ENCODE data around the gene PTPRG.
"Not testable (repeated sequence)": the region's sequence is repeated elsewhere in the genome, so short reads cannot be mapped to it uniquely, and the experiment has no call there.

The PTPRG gene

DNA sequence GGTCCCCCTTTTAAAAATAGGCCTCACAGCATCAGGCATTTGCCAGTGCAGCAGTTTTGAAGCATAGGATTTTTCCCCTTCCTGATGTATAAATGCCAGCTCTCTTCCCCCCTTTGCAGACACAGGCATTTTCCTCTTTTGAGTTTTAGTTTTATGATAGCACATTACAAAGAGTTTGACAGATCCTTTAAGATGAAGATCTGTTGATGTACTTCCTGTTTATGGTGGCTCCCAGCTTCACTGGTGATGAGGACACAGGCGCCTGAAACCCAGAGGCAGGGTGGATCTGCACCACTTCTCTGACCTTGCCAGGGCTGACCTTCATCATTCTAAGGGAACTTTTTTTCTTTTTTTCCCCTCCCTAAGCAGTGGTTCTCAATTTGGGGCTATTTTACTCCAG lies 243.4 kb downstream of the PTPRG start:
- no peak for DNase-seq (ENCODE audit: low read depth)

DNA sequence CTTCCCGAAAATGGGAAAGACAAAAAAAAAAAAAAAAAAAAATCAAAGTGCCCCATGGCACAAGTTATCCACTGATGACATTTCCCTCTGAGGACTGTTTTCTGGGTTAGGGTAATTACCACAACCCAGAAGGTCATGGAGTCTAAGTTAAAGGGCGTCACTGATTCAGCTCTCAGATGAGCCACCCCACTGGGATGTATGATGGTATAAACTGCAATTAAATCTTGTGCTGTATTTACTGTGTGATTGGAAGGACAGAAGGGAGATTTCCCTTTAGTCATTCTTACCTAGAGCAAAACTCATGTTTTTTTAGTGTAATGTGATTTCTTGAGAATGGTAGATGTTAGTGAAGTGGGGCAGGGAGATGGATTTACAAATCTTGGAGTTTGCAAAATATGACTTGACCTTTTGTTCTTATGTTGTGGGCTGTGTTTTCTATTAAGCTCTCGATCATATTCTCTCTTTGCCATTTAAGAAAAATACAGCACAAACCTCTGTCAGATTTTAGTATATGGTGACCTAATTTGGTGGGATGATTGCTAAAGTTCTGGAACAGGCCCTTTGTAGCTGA lies 244.2 kb downstream of the PTPRG start:
- DNase-seq (ENCODE audit: low read depth), result no peak

DNA sequence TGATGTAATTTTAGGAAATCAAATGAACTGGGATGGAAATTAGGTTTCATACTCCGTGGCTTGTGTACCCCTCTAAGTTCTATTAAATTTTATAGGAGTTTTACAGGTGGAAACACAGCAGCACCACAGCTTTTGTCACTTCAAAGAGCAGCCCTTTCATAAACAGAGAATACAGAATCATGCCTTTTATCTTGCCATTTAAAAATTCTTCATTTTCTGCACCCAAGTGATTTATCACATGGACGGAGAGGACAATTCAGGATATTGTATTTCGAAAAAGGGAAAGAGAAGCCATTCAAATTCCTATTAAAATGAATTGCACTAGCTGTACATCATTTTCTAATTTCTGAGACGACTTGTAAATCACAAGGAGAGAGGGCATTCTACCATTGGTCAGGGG lies 245.4 kb downstream of the PTPRG start:
- DNase-seq (ENCODE audit: low read depth), result no peak

DNA sequence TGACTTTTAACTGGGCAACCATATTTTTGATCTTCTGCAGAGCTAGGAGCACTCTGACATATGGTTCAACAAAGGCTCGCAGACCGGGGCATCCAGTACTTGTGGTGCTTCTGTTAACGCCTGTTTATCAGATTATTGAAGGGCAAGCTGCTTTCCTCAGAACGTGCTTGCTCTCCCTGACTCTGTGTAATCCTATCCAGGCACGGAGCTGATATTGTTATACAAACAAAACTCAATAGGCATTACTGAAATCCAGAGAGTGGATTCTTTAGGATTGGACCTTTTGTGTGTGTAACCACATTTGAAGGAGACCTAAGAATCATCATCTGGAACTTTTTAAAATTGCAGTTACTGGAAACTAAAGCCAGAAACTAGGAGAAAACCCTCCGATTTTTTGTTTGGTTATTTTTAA lies 246.5 kb downstream of the PTPRG start:
- no peak for DNase-seq (ENCODE audit: low read depth)

DNA sequence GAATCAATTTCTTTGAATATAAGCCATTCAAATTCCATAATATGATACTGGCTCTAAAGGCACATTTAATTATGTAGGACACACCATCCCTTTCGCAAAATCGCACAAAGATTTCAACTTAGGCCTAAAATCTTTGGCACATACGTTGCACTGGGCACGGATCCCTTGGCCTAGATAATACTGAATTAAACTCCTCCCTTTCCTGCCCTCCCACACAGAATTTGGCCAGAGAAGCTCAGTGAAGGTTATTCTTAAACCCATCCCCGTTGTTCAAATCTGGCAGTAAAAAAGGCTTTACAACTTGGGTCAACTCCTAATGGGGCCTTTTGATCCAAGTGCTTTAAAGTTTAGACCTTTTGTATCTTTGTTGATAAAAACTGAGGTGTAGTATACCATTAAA lies 247.2 kb downstream of the PTPRG start:
- DNase-seq (ENCODE audit: low read depth), result no peak

DNA sequence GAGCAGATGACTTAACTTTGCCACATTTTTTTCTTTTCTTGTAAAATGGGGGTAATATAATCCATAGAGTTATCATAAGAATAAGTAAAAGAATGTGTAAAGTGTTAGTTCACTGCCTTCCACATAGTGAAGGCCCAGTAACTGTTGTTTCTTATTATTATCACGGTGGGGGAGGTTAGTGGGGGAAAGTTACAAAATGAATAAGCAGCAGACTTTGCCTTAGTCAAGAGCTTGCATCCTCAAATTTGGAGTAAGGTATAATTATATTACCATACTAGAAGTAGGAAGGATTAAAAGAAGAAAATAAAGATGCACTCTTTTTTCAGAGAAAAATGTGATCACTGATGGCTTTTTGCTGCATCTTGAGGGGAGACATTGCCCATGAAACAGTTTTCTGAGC lies 247.6 kb downstream of the PTPRG start:
- no peak for DNase-seq (ENCODE audit: low read depth)

DNA sequence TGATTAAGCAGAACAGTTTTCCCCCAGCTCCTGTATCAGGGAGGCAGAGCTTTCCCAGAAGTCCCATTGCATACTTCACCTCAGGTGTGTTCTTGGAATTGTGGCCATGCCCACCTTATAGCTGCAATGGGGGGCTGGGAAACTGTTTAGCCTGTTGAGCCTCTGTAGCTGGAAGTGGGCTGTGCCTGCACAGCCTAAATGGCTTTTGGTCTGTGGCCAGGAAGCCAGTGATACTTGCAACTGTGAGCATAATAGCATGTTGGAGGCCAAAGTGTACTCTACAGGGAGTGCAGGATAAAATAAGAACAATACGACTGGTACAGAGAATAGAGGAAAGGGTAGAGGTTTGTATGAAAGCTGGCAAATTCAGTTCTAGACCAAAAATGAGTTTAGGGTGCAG lies 248.5 kb downstream of the PTPRG start:
- no peak for DNase-seq (ENCODE audit: low read depth)

DNA sequence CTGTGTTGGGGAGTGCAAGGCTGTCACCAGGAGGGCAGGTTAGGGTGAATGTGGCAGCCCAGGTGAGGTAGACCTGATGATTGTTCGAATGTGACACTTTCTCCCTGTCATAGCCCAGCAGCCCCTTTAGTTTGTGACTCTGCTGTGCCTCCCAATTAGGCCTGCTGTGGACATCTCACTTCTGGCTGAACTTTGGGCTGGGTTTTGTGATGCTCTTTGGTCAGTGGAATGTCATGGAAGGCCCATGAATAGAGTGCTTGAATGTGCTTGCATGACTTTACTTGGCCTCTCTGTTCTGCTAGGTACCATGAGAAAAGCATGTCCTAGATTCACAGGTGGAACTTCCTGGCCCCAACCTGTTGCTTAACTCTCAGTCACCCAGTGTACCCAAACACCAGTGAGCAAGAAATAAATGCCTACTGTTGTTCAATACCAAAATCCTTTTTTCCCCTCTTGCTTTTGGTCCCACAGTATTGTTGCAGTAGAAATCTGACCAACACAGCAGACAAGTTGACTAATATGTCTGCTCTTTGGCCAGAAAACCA lies 249.7 kb downstream of the PTPRG start:
- DNase-seq (ENCODE audit: low read depth), result no peak

DNA sequence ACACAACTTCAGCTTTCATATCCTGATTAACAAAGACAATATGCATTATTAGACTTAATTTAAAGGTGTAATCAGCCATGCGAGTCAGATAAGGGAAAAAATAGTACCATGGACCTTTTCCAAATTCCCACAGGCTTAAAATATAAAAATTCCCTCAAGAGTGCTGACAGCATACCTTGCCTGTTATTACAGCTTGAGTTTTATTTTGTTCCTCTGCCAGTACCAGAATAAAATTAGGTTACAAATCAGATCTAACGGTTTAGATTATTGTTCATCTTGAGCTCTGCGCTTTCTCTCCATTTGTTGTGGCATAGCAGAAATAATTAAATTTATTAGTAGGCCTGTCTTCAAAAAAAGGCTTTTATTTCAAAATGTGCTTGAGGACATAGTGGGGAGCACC lies 250.3 kb downstream of the PTPRG start:
- DNase-seq (ENCODE audit: low read depth), result no peak

DNA sequence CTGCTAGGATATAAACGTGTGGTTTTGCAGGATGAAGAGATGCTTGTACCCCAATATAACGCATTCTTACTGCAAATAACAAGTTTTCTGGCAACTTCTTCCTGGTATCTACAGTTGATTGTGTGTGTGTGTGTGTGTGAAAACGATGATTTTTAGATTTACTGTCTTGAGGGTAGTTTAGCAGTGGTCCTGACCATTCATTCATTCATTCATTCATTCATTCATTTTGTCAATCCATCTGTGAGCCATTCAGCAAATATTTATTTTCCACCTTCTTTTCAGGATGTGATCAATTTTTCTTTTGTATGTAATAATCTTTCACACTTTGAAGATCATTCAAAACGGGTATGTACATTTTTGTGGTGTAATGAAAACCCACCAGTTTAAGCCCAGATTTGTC lies 250.7 kb downstream of the PTPRG start:
- DNase-seq (ENCODE audit: low read depth), result no peak

DNA sequence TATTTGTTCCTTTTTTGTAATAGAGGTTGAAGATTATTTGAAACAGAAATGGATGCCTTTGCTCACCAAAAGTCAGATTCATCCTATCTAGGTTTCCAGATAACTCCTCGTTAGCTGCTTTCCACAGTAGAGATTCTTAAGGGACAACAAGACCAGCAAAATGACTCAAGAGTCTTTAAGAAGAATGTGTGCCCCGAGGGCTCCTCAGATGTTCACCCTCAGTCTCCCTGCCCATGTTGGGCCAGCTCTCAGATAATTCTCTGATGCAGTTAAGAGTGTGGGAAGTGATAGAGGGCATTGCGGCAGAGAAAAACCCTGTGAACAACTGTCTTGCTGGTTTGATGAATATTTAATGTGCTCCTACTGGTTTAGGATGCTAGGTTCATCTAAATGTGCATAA lies 251.1 kb downstream of the PTPRG start:
- DNase-seq (ENCODE audit: low read depth), result no peak

DNA sequence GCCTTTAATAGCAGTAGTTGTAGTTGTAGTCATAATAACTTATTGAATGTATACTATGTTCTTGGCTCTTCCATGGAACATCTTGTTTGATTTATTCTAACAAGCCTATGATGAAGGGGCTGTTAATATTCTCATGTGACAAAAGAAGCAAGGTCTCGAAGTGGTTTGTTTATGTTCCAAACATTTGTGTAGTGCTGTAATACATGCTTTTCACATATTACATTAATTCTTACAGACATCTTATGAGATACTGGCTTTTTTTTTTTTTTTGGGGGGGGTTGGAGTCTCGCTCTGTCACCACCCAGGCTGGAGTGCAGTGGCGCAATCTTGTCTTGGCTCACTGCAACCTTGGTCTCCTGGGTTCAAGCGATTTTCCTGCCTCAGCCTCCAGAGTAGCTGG lies 252.3 kb downstream of the PTPRG start:
- no peak for DNase-seq (ENCODE audit: low read depth)

DNA sequence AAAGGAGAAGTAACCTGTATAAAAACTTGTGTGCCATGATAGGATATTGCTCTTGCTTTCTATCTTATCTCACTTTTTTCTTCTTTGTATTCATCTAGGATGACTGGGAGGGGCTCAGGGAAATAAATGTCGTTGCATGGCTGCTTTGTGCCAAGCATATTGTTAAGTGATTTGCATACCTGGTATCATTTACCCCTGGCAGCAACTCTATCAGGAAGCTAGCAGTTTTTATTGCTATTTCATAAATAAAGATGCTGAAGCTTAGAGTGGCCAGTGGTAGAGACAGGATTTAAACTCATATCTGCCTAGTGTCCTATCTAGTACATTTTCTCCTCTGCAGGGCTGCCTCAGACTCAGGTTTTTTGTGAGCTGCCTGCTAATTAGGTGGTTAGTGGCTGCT lies 253.3 kb downstream of the PTPRG start:
- DNase-seq (ENCODE audit: low read depth), result no peak

DNA sequence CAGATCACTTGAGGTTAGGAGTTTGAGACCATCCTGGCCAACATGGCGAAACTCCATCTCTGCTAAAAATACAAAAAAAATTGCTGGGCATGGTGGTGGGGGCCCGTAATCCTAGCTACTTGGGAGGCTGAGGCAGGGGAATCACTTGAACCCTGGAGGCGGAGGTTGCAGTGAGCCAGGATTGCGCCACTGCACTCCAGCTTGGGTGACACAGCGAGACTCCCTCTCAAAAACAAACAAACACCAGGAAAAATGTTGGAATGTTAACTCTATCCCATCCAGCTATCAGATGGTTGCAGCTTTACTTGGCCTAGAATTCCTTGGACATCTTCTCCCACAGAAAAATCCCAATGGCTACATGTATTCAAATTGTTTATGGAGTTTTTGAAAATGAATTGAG lies 254.9 kb downstream of the PTPRG start:
- not testable (repeated sequence) for DNase-seq (ENCODE audit: low read depth)

DNA sequence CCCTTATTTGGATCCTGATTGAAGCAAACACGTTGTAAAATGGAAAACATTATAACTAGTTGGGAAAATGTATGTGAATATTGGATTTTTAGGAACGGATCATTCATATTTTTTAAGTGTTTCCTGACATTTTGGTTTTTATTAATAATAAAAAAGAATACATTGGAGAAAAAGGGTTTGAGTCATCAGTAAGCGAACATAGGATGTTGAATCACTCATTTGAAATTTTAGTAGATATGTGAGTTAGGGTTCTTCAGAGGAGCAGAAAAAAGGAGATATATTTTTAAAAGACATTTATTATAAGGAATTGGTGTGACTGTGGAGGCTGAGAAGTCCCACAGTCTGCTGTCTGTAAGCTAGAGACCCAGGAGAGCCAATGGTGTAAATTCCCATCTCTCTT lies 258.5 kb downstream of the PTPRG start:
- DNase-seq (ENCODE audit: low read depth), result no peak

DNA sequence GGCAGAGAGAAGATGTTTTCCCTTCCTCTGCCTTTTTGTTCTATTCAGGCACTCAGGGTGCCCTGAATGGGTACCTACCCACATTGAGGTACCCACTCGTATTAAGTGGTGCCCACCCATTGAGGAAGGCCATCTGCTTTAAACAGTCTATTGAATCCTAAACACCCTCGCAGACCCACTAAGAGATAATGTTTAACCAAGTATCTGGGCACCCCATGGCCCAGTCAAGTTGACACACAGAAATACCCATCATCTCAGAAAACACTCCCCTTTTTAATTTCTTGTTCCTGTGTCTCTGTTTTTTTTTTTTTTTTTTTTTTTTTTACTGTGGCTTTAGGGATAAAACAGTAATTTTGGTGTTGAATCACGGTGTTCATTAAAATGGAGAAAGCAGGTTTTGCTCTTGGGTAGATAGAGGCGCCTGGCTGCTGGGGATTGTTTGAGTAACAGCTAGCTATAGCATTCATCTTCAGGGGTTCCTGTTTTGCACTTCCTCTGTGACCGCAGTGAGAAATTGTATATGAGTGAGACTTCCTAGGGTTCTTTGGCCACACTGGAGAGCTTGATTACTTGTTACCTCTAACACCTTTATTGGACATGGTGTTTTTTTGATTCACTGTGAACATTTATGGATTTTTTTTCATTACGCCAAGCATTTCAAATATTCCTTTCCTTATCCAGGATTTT lies 259.1 kb downstream of the PTPRG start:
- DNase-seq (ENCODE audit: low read depth), result no peak

DNA sequence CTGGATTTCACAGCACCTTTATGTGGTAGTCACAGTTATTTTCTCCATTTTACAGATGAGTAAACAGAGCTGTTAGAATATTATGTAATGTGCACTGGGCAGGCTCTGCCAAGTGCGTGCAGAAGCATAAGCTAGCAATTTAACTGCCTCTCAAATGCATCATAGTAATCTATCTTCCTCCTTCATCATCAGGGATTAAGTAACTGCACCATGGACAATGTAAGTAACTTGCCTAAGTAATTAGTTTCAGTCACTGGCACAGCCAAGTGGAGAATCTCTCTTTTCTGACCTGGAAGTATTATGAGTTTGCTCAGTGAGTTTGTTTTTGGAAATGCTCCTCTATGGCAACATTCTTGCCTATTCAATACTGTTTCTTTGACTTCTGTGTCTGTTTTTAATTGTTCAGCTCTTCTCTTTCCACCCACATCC lies 260.5 kb downstream of the PTPRG start:
- DNase-seq (ENCODE audit: low read depth), result no peak

DNA sequence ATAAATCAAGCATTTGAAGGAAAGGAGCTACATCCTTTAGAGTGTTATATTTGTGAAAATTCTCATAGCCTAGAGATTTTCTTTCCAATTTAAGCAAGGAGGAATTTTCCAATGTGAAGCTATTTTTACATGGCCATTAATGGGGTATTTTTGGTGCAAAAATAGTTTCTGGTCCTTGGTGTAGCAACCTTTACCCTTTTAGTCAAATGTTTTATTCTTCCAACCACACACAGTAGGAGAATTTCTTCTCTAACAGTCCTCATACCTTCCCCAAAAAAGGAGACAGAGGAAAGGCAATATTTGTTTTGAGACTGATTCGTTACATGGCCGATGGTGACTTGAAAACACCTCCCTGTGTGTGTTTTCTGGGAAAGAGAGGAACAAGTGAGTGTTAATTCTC lies 261.2 kb downstream of the PTPRG start:
- DNase-seq (ENCODE audit: low read depth), result no peak

DNA sequence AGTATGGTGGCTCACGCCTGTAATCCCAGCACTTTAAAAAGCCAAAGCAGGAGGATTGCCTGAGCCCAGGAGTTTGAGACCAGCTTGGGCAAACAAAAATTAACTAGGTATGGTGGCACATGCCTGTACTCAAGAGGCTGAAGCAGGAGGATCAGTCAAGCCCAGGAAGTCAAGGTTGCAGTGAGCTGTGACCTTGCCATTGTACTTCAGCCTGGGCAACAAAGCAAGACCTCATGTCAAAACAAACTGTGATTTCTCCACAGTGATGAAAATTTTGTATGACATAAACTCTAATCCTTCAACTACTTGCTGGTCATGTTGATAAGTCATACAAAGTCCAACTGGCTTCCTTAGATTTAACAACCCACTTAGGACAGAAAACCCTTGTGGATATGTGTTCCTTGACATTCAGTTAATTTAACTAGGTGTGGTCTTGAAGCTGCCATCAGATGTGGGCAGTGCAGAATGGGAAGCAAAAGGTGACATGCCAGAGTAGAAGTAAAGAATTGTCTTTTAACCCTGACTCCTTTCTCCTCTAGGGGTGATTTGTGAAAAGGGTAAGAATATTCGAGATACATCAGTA lies 263.3 kb downstream of the PTPRG start:
- DNase-seq (ENCODE audit: low read depth), result no peak

DNA sequence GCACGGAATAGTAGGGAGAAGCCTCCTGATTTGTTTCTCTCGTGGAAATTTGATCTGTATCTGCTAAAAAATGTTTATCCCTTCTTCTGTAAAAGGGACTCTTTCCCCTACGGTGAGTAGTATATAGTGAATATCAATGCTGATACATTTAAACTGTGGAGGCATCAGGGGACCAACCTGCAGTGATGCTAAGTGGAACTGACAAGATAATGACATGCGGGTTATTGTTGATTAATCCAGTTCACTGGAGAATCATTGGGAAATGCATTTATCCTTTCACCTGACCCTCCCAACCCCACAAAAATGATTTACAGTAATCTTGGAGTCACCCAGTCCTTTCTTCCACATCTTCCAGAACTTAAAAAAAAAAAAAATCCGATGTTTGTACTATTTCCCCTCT lies 264.8 kb downstream of the PTPRG start:
- DNase-seq (ENCODE audit: low read depth), result no peak

DNA sequence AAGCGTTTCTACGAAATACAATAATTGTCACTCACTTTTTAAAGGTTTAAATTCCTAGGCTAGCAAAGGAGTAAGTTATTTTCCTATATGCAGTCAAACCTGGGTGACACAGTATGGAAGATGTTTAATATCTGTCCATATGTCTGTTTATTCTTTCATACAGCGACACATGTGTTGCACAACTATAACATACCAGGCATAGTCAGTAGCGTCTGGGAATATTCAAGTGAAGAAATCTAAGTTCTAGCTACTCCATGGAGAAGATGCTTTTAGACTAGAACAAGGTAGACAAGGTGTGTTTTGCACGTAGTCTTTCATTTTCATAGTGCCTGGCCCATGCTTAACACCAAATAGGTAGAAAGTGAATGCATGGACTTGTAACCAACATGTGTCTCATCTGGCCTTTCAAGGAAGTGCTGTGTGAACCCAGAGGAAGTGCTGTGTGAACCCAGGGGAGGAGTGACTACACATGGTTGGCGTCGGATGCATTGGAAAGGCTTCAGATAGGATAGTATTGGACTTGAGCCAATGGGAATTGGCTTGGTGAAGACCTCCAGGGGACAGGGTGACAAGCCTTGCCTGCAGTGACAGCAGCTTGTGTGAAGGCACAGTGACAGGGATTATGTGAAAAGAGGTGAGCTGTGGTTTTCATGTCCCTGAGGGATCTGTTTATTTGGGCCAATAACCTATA lies 267.0 kb downstream of the PTPRG start:
- DNase-seq (ENCODE audit: low read depth), result no peak

DNA sequence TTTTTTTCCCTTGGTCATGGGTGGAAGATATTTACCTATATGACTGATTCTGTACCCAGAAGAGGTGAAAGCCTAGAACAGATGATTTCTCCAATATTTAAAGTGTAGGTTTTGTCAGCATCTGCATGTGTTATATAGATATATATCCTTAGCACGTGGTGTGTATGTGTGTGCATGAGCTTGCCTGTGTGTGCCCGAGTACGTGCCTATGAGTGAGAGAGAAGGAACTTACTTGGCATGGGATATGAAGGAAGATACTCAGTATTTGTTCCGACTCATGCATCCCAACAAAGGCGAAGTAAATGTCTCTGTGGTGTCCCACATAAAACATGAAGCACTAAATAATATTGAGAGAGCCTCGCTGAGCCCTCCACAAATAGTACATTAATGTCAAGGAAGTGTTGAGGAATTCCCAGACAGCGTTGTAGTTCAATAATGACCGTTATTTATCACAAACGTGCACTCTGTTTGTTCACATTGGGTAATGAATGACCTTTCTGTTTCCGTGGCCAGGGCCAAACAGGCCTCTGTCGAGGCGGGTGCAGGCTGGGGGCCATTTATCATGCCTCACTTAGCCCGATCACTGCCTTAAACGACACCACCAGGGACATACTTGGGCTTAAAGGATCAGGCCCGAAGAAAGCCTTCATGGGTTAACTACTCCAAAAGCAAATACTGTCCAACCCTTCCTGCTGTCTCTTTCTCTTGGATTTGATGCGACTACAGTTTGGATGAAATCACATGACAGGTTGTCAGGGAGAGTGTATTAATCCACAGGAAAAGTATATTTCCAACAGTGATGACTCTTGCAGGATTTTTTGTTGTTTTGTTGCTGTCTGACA lies 267.7 kb downstream of the PTPRG start:
- DNase-seq (ENCODE audit: low read depth), result no peak
